GM12878 (cell line): ENCODE results near the gene WASF2. TPM values are rescaled to one million over a fixed set of nuclear protein-coding genes. Genes with fewer than 3 reads are reported as not detected.

ENCODE experiments used
- ATAC-seq: fragments of 200-7000 bp; cut with Tn5 transposase; 3 replicates; pipeline ENCODE4 v1.9.1; 2020; ENCODE audit warnings: mild to moderate bottlenecking, moderate library complexity
- BruUV-seq: library from RNA; stranded (reverse); fragments of 400-500 nt; replicated peaks from 2 replicates; lab custom pipeline; 2021; lab: Mats Ljungman, UMichigan
- CTCF ChIA-PET: fragments of 300-600 bp; sonication (Branson Sonifier 250); formaldehyde crosslinking; extraction: SDS; loops from one replicate; lab custom pipeline; 2021; ENCODE audit warnings: inconsistent platforms; lab: Yijun Ruan, JAX
- POLR2A ChIA-PET: fragments of 350-600 bp; formaldehyde crosslinking; extraction: SDS; loops from one replicate; lab custom pipeline; 2021; ENCODE audit warnings: inconsistent platforms; lab: Charles Lee
- RAD21 ChIA-PET: fragments of 300-600 bp; sonication (Branson Sonifier 250); formaldehyde crosslinking; loops from one replicate; lab custom pipeline; 2023; ENCODE audit warnings: antibody characterized with exemption; ENCODE audit not compliant: unreplicated experiment; lab: Charles Lee
- SMC1A ChIA-PET: fragments of 300-600 bp; sonication (Branson Sonifier 250); formaldehyde crosslinking; loops from one replicate; lab custom pipeline; 2023; ENCODE audit not compliant: unreplicated experiment, uncharacterized antibody; lab: Charles Lee
- DNase-seq: peaks from one replicate; pipeline ENCODE4 v3.0.0-alpha.2; 2011; ENCODE audit warnings: low read depth, low spot score
- FAIRE-seq: peaks from 3 replicates; lab custom pipeline; 2011; peaks lifted over from hg19 to GRCh38; lab: Jason Lieb, UNC
- H2AFZ ChIP-seq: 2 replicates; pipeline ENCODE4 v1.6.0; 2011; ENCODE audit warnings: low read depth, low read length, control low read depth; ENCODE audit not compliant: control insufficient read depth
- H3K27ac ChIP-seq: 2 replicates; pipeline ENCODE4 v1.5.1; 2011; ENCODE audit warnings: control low read depth; ENCODE audit not compliant: control insufficient read depth, insufficient read depth
- H3K27me3 ChIP-seq, 2 experiments: replicated peaks in 1 of 2; 2 replicates each; pipeline versions ENCODE4 v1.6.0 to v1.6.1; 2011; ENCODE audit warnings: low read length in 1 of 2; ENCODE audit not compliant: control insufficient read depth in 2 of 2, insufficient read depth in 2 of 2
- H3K36me3 ChIP-seq, 2 experiments: 2 replicates each; pipeline ENCODE4 v1.5.1; 2011; ENCODE audit warnings: low read length in 1 of 2; ENCODE audit not compliant: control insufficient read depth in 2 of 2, insufficient read depth in 2 of 2
- H3K4me1 ChIP-seq: 2 replicates; pipeline ENCODE4 v1.6.1; 2011; ENCODE audit warnings: mild to moderate bottlenecking, low read length, moderate library complexity, mixed read lengths; ENCODE audit not compliant: control insufficient read depth, insufficient read depth
- H3K4me2 ChIP-seq: 2 replicates; pipeline ENCODE4 v1.6.0; 2011; ENCODE audit warnings: control low read depth; ENCODE audit not compliant: control insufficient read depth, insufficient read depth
- H3K4me3 ChIP-seq: fragments of 200-600 bp; sonication (generic); 2 replicates; pipeline ENCODE4 v1.5.1; 2016
- H3K79me2 ChIP-seq: 2 replicates; pipeline ENCODE4 v1.6.0; 2011; ENCODE audit warnings: low read length; ENCODE audit not compliant: control insufficient read depth, insufficient read depth
- H3K9ac ChIP-seq: 2 replicates; pipeline ENCODE4 v1.8.0; 2011; ENCODE audit warnings: low read length, control low read depth, mixed read lengths; ENCODE audit not compliant: control insufficient read depth, insufficient read depth
- H3K9me3 ChIP-seq: replicated peaks from 3 replicates; pipeline ENCODE4 v1.5.1; 2011; ENCODE audit warnings: mild to moderate bottlenecking, low read length; ENCODE audit not compliant: control insufficient read depth, insufficient read depth
- H4K20me1 ChIP-seq: 2 replicates; pipeline ENCODE4 v1.6.0; 2011; ENCODE audit not compliant: control insufficient read depth, insufficient read depth
- ATF7 ChIP-seq: fragments of 450-650 bp; IDR thresholded peaks from 2 replicates; pipeline ENCODE4 v1.6.1; 2016; ENCODE audit warnings: low read depth, mild to moderate bottlenecking
- DPF2 ChIP-seq: fragments of 450-650 bp; IDR thresholded peaks from 2 replicates; pipeline ENCODE4 v1.6.1; 2017; ENCODE audit warnings: mild to moderate bottlenecking
- IKZF1 ChIP-seq: fragments of 450-650 bp; conservative IDR thresholded peaks from 2 replicates; pipeline ENCODE4 v1.6.1; 2017; ENCODE audit warnings: antibody characterized with exemption, mild to moderate bottlenecking
- MTA3 ChIP-seq: IDR thresholded peaks from 2 replicates; pipeline ENCODE4 v1.6.1; 2012; ENCODE audit warnings: low read length, inconsistent platforms, borderline replicate concordance
- MXI1 ChIP-seq: fragments of 150-350 bp; IDR thresholded peaks from 2 replicates; pipeline ENCODE4 v1.6.1; 2011; ENCODE audit warnings: low read depth, mild to moderate bottlenecking, inconsistent platforms, low read length, improper control_type of control experiment
- POLR2A ChIP-seq: IDR thresholded peaks from 2 replicates; pipeline ENCODE4 v1.6.1; 2011; ENCODE audit warnings: low read depth, mild to moderate bottlenecking, low read length
- RUNX3 ChIP-seq: IDR thresholded peaks from 2 replicates; pipeline ENCODE4 v1.6.1; 2012; ENCODE audit warnings: low read length, inconsistent platforms
- SIN3A ChIP-seq: IDR thresholded peaks from 2 replicates; pipeline ENCODE4 v1.6.1; 2012; ENCODE audit warnings: low read depth, low read length, improper control_type of control experiment
- TCF12 ChIP-seq: IDR thresholded peaks from 2 replicates; pipeline ENCODE4 v1.6.1; 2011; ENCODE audit warnings: low read depth, mild to moderate bottlenecking, low read length
- WGBS: methylation state at CpG from one replicate; pipeline ENCODE4 v1.1.6; 2016; ENCODE audit warnings: low lambda C conversion rate; ENCODE audit not compliant: insufficient replicate concordance, insufficient coverage; ENCODE audit errors: missing lambda C conversion rate; 5-methylcytosine and 5-hydroxymethylcytosine counted together
- in situ Hi-C: fragments of 300-500 bp; cut with MboI; formaldehyde crosslinking; loops from 9 replicates; pipeline ENCODE4 v1.14.3; 2018; ENCODE audit warnings: mixed read lengths
- intact Hi-C: fragments of 100-400 bp; cut with micrococcal nuclease; formaldehyde crosslinking; loops from one replicate; pipeline ENCODE4 v1.14.2; 2022; ENCODE audit not compliant: unreplicated experiment
- polyA plus RNA-seq, 11 experiments: library from polyadenylated mRNA; depleted of rRNA in 4 of 11; unstranded in 6 of 11; stranded (reverse) in 5 of 11; fragments of >200 nt; fragmentation: Nextera tagmentation in 4 of 11; fragmentation: Illumina TruSeq in 1 of 11; extraction: Ambion mirVana in 4 of 11; extraction: Trizol in 1 of 11; gene quantifications; 1 replicate in 1 of 11; 2 replicates in 10 of 11; pipeline versions ENCODE4 v1.2.1 to v1.2.3, GENCODE V29; 2011 to 2016; ENCODE audit warnings: inconsistent platforms in 2 of 11, missing spikeins in 2 of 11, low read depth in 1 of 11
- total RNA-seq, 4 experiments: library from RNA; depleted of rRNA in 3 of 4; stranded (reverse); fragments of >200 nt in 3 of 4; fragmentation: Illumina TruSeq in 1 of 4; extraction: Trizol in 1 of 4; gene quantifications; 2 replicates each; pipeline versions ENCODE4 v1.2.1 to v1.2.3, GENCODE V29; 2013 to 2021
- TF ChIP-seq, protein P1 (sequence below): fragments of 450-650 bp; IDR thresholded peaks from 2 replicates; pipeline ENCODE4 v1.6.1; 2017; ENCODE audit warnings: mild to moderate bottlenecking, moderate library complexity

WASF2 gene
- total and polyA plus RNA-seq, 10 of the 15 experiments (the other 5 are each of a cell fraction or from before 2014, with no cell fraction given) = 7.0 to 111 (median 37.1) TPM

DNA sequence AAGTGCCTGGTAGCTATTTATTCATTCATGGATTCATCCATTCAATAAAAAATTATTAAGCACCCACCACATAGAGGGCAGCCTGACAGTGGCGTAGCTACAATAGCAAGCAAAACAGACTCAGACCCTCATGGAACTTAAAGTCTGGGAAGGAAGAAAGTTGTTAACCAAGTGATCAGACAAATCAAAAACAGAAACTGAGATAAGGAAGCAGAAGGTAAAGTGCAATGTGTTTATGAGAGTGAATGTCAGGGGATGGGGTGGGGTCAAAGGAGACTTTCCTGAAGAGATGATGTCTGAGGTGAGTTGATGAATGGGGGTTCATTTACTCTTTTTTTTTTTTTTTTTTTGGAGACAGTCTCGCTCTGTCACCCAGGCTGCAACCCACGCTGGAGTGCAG, 2.8 kb upstream of the WASF2 start:
- 97% methylated on average over 3 of the region's 3 CpGs for WGBS
- ATAC-seq = no peak
- ChIA-PET RAD21 (interaction anchor here (0.6 to 7.4 kb wide), 6 partner anchors 33 to 704 kb away, joined by 3 to 94 read pairs (median 6); no protein-coding TSS in a partner anchor), POLR2A (interaction anchor here (0.5 to 6.0 kb wide), 17 partner anchors 9 to 318 kb away, joined by 3 to 38 read pairs (median 5); no protein-coding TSS in a partner anchor), SMC1A (interaction anchor here (0.8 to 7.1 kb wide), 10 partner anchors 9 to 114 kb away, joined by 3 to 67 read pairs (median 6); no protein-coding TSS in a partner anchor), CTCF (interaction anchor here (1.1 to 3.8 kb wide), 3 partner anchors 55 to 76 kb away, joined by 3 to 13 read pairs (median 3); no protein-coding TSS in a partner anchor)
- no peaks in the 10 kb centered on the region for H3K36me3 ChIP-seq
- DNase-seq = no peak
- no peak overlapping the region for H3K9ac ChIP-seq
- in situ Hi-C loops (no loop called here), intact Hi-C loops (loop anchor here (5.0 kb wide), 1 partner anchor 45 kb away; no protein-coding TSS in a partner anchor)
- H3K4me3 ChIP-seq = no peak overlapping the region
- H3K27ac ChIP-seq = peak overlapping the region; percentile 99
- no peak for TF ChIP-seq TCF12
- no peak for TF ChIP-seq RUNX3
- peaks cover 27% of the 10 kb centered on the region for H3K4me1 ChIP-seq
- H3K27me3 ChIP-seq = no peaks in the 10 kb centered on the region
- no peak for FAIRE-seq
- peak overlapping the region; percentile 74; the same call in 1 of the 2 replicates for H3K4me2 ChIP-seq
- BruUV-seq = no TSS peak
- no peaks in the 10 kb centered on the region for H3K9me3 ChIP-seq
- no peaks in the 10 kb centered on the region; the same call in 1 of the 2 replicates for H4K20me1 ChIP-seq
- no peak overlapping the region; the same call in 1 of the 2 replicates for H2AFZ ChIP-seq
- peaks cover 23% of the 10 kb centered on the region for H3K79me2 ChIP-seq

DNA sequence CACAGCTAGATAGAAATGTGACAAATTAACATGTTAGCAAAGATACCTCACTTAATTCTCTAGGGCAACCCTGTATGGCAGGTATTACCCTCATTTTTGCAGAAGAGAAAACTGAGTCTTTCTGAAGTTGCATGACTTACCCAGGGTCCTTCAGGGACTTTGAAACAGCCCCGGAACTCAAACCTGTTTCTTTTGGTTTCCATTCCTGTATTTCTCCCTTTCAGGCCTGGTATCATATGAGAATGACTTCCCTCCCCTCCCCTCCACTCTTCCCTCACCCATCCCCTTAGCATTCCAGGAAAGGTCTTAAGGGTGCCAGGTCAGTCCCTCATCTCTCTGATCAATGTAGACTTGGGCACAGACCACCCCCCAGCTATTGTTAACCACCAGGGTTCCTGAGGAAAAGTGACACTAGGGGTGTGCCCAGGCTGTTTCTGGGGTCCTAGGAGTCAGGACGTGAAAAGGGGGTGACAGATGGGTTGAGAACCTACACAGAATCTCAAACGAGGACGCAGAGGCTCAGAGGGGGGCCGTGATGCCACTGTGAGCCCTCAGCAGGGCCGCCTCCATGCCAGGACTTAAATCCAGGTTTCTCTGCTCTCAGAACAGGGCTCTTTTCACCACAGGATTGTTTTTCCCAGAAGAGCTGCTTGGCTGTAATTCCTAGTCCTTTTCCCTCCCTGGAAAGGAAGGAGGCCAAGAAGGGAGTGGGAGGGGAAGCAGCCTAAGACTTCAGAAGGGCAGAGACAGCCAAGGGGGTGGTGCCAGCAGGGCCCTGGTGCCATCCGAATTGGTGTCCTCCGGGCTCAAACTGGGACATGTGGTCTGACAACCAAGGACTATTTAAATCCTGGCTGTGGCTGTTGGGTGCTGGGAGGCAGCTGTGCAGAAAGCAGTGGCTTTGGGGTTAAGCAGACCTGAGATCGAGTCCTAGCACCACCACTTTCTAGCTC, 2.1 kb upstream of the WASF2 start:
- Histone ChIP-seq H3K27me3 (no peaks in the 10 kb centered on the region), H3K4me3 (peak overlapping the region; percentile 74; the same call in 1 of the 2 replicates), H3K4me1 (peaks cover 27% of the 10 kb centered on the region), H3K9me3 (no peaks in the 10 kb centered on the region), H3K79me2 (peaks cover 26% of the 10 kb centered on the region), H4K20me1 (no peaks in the 10 kb centered on the region; the same call in 1 of the 2 replicates), H3K36me3 (no peaks in the 10 kb centered on the region), H2AFZ (peak overlapping the region; percentile 71), H3K9ac (peak overlapping the region; percentile 59), H3K4me2 (peak overlapping the region; percentile 84), H3K27ac (peak overlapping the region; percentile 99)
- intact Hi-C loops = loop anchor here (2.0 to 5.0 kb wide), 2 partner anchors 45 to 75 kb away; no protein-coding TSS in a partner anchor
- no peak for DNase-seq
- RAD21 ChIA-PET = interaction anchor here (0.6 to 7.4 kb wide), 9 partner anchors 15 to 705 kb away, joined by 3 to 94 read pairs (median 5); no protein-coding TSS in a partner anchor
- WGBS = 41% methylated on average over 9 of the region's 9 CpGs
- peak; percentile 27 for ATAC-seq
- CTCF ChIA-PET = interaction anchor here (1.1 to 3.8 kb wide), 5 partner anchors 10 to 115 kb away, joined by 3 to 13 read pairs (median 5); no protein-coding TSS in a partner anchor
- FAIRE-seq = no peak
- SMC1A ChIA-PET = interaction anchor here (0.6 to 7.1 kb wide), 17 partner anchors 9 to 334 kb away, joined by 3 to 67 read pairs (median 6); no protein-coding TSS in a partner anchor
- POLR2A ChIA-PET = interaction anchor here (0.6 to 6.0 kb wide), 19 partner anchors 8 to 319 kb away, joined by 3 to 38 read pairs (median 4); no protein-coding TSS in a partner anchor
- in situ Hi-C loops = no loop called here
- TSS peak; percentile 67 for BruUV-seq
- TF ChIP-seq ATF7 (peak; percentile 37; the same call in 1 of the 2 replicates), DPF2 (0 out of 2 replicates have a peak, but pooled peaks have one; percentile 12), IKZF1 (peak; percentile 12; the same call in 1 of the 2 replicates), SIN3A (0 out of 2 replicates have a peak, but pooled peaks have one; percentile 39), RUNX3 (peak; percentile 34; the same call in 1 of the 2 replicates), MXI1 (0 out of 2 replicates have a peak, but pooled peaks have one; percentile 21), MTA3 (no peak), POLR2A (no peak)
- TF ChIP-seq, protein P1, sequence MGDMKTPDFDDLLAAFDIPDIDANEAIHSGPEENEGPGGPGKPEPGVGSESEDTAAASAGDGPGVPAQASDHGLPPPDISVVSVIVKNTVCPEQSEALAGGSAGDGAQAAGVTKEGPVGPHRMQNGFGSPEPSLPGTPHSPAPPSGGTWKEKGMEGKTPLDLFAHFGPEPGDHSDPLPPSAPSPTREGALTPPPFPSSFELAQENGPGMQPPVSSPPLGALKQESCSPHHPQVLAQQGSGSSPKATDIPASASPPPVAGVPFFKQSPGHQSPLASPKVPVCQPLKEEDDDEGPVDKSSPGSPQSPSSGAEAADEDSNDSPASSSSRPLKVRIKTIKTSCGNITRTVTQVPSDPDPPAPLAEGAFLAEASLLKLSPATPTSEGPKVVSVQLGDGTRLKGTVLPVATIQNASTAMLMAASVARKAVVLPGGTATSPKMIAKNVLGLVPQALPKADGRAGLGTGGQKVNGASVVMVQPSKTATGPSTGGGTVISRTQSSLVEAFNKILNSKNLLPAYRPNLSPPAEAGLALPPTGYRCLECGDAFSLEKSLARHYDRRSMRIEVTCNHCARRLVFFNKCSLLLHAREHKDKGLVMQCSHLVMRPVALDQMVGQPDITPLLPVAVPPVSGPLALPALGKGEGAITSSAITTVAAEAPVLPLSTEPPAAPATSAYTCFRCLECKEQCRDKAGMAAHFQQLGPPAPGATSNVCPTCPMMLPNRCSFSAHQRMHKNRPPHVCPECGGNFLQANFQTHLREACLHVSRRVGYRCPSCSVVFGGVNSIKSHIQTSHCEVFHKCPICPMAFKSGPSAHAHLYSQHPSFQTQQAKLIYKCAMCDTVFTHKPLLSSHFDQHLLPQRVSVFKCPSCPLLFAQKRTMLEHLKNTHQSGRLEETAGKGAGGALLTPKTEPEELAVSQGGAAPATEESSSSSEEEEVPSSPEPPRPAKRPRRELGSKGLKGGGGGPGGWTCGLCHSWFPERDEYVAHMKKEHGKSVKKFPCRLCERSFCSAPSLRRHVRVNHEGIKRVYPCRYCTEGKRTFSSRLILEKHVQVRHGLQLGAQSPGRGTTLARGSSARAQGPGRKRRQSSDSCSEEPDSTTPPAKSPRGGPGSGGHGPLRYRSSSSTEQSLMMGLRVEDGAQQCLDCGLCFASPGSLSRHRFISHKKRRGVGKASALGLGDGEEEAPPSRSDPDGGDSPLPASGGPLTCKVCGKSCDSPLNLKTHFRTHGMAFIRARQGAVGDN = peak; percentile 48; the same call in 1 of the 2 replicates
